ENCODE data around the gene SENP8.

Gene SENP8

DNA sequence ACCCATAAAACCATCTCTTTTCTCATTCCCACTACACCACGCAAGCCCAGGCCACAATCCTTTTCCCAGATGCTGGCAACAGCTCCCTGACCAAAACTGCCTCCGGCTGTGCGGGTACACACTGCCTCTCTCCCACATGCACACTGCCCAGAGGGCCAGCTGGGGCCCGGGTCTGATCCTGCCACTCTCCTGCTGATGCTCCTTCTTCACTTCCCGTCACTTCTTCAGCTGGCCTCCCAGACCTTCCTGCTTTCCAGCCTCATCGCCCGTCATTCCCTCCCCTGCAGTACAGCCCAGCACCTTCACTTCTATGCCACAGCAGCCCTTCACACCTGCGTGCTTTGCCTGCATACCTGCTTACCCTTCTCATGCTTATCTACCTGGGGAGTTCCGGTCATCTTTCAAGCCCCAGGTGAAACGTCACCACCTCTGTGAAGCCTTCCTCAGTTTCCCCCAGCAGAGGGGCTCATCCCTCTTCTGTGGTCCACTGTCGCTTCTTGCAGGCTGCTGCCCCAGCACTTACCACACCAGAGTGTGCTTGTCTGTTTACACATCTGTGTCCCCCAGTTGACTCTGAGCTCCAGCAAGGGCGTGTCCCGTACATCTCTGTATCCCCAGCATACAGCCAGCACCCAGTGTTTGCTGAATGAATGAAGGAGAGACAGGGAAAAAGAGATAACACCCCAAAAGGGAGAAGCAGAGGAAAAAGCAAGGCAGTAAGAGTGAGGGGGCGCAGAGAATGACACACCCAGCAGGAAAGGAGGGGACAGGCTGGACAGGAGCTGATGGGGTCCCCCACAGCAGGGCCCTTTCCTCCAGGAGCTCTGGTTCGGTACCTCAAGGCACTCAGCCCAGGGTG lies 57.2 kb downstream of the SENP8 start:
- DNase-seq (ENCODE audit: low spot score) = no peak

DNA sequence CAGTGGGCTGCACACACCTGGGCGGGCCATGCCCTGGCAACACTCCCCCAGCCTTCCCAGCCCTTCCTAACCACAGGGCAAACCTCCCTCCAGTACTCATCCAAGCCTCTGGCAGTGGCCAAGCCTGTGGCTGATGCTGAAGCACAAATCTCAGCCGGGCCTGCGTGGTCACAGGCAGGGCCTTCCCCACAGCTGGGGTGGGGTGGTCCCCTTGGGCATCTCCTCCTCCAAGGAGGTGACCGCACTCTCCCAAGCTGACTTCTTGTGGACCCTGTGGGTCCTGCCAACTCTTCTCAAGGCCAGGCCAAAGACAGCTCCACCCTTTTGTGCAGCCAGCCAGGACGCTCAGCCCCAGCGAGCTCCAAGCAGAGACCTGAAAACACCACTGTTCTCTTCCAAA lies 58.0 kb downstream of the SENP8 start:
- no peak for DNase-seq (ENCODE audit: low spot score)

DNA sequence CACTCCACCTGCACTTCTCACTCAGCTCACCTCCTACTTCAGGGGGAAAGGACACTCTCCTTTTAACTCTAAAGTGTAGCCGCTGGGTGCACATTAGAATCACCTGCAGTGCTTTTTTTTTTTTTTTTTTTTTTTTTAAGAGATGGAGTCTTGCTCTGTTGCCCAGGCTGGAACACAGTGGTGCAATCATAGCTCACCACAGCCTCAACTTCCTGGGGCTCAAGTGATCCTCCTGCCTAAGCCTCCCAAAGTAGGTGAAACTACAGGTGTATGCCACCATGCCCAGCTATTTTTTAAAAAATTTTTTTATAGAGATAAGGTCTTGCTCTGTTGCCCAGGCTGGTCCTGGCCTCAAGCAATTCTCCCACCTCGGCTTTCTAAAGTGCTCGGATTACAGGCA lies 58.5 kb downstream of the SENP8 start:
- DNase-seq (ENCODE audit: low spot score) = no peak

GRCh38 chr15:72178976-72179585 lies 60.9 kb downstream of the SENP8 start:
- DNase-seq (ENCODE audit: low spot score) = no peak

DNA sequence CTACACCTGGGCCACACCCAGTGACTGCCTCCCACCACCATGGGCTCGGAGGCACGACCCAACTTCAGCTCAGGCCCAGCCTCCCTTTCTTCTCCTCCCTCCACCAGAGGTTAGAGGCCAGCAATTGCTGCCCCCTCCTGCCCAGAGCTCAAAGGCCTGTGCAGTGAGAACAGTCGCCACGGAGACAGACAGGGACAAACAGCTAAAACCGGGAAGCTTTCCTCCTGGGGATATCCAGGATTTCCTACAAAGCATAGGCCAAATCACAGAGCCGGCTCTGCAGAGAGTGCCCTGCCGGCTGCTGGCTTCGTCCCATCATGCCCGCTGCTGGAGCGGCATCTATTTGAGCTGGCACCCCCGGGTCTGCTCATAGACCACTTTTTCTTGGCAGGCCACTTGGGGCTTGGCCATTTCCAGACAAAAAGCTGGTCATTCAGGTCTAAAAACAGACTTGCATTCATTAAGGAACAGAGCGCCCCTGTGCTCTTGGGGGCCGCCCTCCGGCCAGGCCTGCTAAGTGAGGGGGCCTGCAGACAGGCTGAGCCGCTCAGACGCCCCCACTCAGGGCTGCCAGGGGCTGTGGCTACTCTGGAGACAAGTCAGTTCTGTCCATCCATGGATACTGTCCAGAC lies 61.9 kb downstream of the SENP8 start:
- DNase-seq (ENCODE audit: low spot score) = no peak

DNA sequence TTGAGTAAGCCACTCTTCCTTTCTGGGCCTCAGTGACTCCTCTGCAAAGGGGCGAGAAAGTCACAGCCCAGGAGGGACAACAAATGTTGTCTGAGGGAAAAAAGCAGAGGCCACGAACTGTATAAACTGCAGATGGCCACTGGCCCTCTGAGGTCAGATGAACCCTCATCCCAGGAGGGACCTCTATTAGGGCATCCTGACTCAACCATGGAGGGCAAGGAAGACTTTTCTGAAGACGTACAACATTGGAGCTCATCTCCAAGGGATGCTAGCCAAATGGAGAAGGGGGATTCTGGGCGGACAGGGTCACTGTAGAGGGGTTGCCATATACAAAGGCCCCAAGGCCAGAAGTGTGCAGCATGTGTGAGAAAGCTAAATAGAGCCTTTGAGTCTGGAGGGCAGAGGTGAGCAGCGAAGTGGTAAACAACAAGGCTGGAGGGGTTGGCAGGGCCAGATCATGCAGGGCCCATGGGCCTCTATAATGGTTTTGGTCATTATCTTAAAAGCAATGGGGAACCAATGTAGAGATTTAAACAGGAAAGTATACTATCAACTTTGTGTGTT lies 62.6 kb downstream of the SENP8 start:
- no peak for DNase-seq (ENCODE audit: low spot score)

- no peak for DNase-seq (ENCODE audit: low spot score)
Measured at GRCh38 chr15:72182244-72182643, 64.0 kb downstream of the SENP8 start.

- no peak for DNase-seq (ENCODE audit: low spot score)
Measured at GRCh38 chr15:72182673-72183072, 64.5 kb downstream of the SENP8 start.

GRCh38 chr15:72183781-72184164 lies 65.6 kb downstream of the SENP8 start:
- no peak for DNase-seq (ENCODE audit: low spot score)

DNA sequence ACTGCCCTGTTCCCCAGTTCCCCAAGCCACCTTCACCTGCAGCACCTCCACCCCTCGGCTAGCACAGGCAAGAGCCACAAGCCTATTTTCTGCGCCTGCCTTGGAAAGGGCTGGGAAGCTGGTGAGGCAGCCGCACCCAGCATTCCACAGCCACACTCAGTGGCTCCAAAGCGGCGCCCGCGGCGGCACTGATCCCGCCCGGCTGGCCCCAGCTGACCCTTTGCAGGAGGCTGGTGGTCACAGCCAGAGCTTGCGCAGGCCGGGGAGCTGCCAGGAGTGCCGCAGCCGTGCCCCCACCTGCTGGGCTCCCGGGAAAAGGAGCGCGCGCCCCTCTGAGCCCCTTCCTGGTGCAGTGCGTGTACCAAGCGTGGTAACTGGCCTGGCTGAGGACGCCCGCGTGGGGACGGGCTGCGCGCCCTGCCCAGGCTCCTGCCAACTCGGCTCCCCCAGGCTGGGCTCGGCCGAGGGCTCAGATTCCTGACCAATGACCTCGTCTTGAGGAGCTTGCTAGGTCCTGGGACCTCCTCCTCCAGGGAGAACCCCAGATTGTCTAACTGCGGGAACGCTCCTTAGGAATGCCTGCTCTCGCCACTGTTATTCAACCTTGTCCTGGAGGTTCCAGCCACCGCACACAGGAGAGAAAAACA lies 66.1 kb downstream of the SENP8 start:
- DNase-seq (ENCODE audit: low spot score) = no peak

DNA sequence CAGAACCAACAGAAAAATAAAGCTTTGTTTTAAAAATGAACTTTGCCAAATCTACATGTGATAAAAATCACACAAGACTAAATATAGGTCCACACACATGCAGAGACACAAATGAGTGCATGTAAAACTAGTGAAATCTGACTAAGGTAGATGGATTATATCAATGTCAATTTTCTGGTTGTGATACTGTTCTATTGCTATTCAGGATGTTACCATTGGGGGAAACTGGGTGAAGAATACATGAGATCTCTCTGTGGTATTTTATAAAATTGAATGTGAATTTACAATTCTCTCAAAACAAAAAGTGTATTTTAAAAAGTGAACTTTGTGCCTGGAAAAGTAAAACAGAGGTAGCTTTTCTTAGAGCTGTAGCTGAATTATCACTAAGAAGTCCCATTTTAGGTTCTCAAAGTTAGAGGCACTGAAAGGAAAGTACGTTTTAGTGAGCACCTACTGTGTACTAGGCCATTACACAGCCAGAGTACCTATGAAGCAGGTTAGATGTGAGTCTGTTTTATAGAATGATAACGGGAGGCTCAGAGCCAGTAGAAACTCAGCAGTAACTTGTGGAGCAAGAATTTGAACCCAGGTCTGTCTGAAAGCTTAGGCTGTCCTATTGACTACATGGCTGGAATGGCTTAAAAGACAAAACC lies 71.2 kb downstream of the SENP8 start:
- DNase-seq (ENCODE audit: low spot score) = no peak

- DNase-seq (ENCODE audit: low spot score) = no peak
Measured at GRCh38 chr15:72192416-72192815, 74.2 kb downstream of the SENP8 start.
